ENCODE results near the gene RAD9A.

- peak; percentile 76 for TF ChIP-seq CTCF (IDR thresholded peaks at IDR 0.05; ENCODE audit: low read depth, low read length)
- TF ChIP-seq EZH2phosphoT487 (IDR thresholded peaks at IDR 0.05; ENCODE audit: low read depth), result no peak
Observed at GRCh38 chr11:67389477-67389876, 2.3 kb upstream of the RAD9A start.
